HepG2 (cell line): Measurements from ENCODE around the gene SRBD1. TPM values are rescaled to one million over a fixed set of nuclear protein-coding genes. Genes with fewer than 3 reads are reported as not detected.

ENCODE experiments used
- ARID2 ChIP-seq: sonication (generic); formaldehyde crosslinking; IDR thresholded peaks from 2 replicates; pipeline ENCODE4 v1.8.1; 2022; ENCODE audit warnings: mild to moderate bottlenecking, missing genetic modification reagents, borderline replicate concordance
- CBX2 ChIP-seq, 2 experiments: fragments of 200-600 bp in 1 of 2; sonication (generic); formaldehyde crosslinking in 1 of 2; IDR thresholded peaks; 2 replicates each; pipeline versions ENCODE4 v1.7.0 to v1.8.1; 2018 to 2022; ENCODE audit warnings: low read depth in 2 of 2, low read length in 1 of 2, mild to moderate bottlenecking in 1 of 2, missing genetic modification reagents in 1 of 2
- GZF1 ChIP-seq: sonication (generic); formaldehyde crosslinking; IDR thresholded peaks from 2 replicates; pipeline ENCODE4 v1.5.1; 2020; ENCODE audit warnings: mild to moderate bottlenecking, missing genetic modification reagents
- HCFC1 ChIP-seq: fragments of 150-350 bp; IDR thresholded peaks from 2 replicates; pipeline ENCODE4 v1.6.1; 2014; ENCODE audit warnings: low read depth, low read length
- KDM2A ChIP-seq: sonication (generic); formaldehyde crosslinking; IDR thresholded peaks from 2 replicates; pipeline ENCODE4 v1.4.0; 2020; ENCODE audit warnings: low read depth, missing genetic modification reagents, borderline replicate concordance
- NFATC3 ChIP-seq: sonication (generic); formaldehyde crosslinking; IDR thresholded peaks from 2 replicates; pipeline ENCODE4 v1.5.1; 2020; ENCODE audit warnings: mild to moderate bottlenecking, missing genetic modification reagents
- PCBP2 ChIP-seq: fragments of 200-400 bp; formaldehyde crosslinking; optimal IDR thresholded peaks from 2 replicates; pipeline ENCODE3; 2018; ENCODE audit warnings: low read length, low read depth; ENCODE audit not compliant: poor library complexity, severe bottlenecking
- RERE ChIP-seq: IDR thresholded peaks from 2 replicates; pipeline ENCODE4 v1.6.1; 2016; ENCODE audit warnings: low read depth, missing genetic modification reagents, missing compliant biosample characterization
- TARDBP ChIP-seq: sonication (generic); formaldehyde crosslinking; IDR thresholded peaks from 2 replicates; pipeline ENCODE4 v1.8.0; 2022; ENCODE audit warnings: mild to moderate bottlenecking, missing genetic modification reagents
- ZNF138 ChIP-seq: sonication (generic); formaldehyde crosslinking; IDR thresholded peaks from 2 replicates; pipeline ENCODE4 v1.5.0; 2020; ENCODE audit warnings: mild to moderate bottlenecking, low read depth, missing genetic modification reagents
- ZNF160 ChIP-seq: sonication (generic); formaldehyde crosslinking; IDR thresholded peaks from 2 replicates; pipeline ENCODE4 v1.8.0; 2022; ENCODE audit warnings: mild to moderate bottlenecking, inconsistent platforms, missing genetic modification reagents
- ZNF512 ChIP-seq: sonication (generic); formaldehyde crosslinking; IDR thresholded peaks from 2 replicates; pipeline ENCODE4 v1.4.0; 2020; ENCODE audit warnings: mild to moderate bottlenecking, missing genetic modification reagents
- polyA plus RNA-seq, 8 experiments: library from polyadenylated mRNA; depleted of rRNA in 3 of 8; stranded (reverse) in 7 of 8; unstranded in 1 of 8; fragments of >200 nt; fragmentation: Illumina TruSeq in 4 of 8; extraction: Trizol in 4 of 8; gene quantifications; 2 replicates each; pipeline versions ENCODE4 v1.2.1 to v1.2.3, GENCODE V29; 2011 to 2016; ENCODE audit warnings: low read depth in 4 of 8, missing spikeins in 1 of 8, mixed read lengths in 1 of 8; ENCODE audit not compliant: insufficient read depth in 1 of 8
- total RNA-seq, 5 experiments: library from RNA; depleted of rRNA; stranded (reverse); fragments of >200 nt; fragmentation: Illumina TruSeq; extraction: Trizol; gene quantifications; 2 replicates each; pipeline ENCODE4 v1.2.3, GENCODE V29; 2016; ENCODE audit warnings: low read depth in 1 of 5
- TF ChIP-seq, protein P1 (sequence below): sonication (generic); formaldehyde crosslinking; IDR thresholded peaks from 2 replicates; pipeline ENCODE4 v1.4.0; 2020; ENCODE audit warnings: missing genetic modification reagents
- TF ChIP-seq, protein P2 (sequence below): sonication (generic); formaldehyde crosslinking; IDR thresholded peaks from 2 replicates; pipeline ENCODE4 v1.4.0; 2020; ENCODE audit warnings: low read depth, mild to moderate bottlenecking, missing genetic modification reagents

The SRBD1 gene
- total and polyA plus RNA-seq, 2 of the 13 experiments (the other 11 are each of a cell fraction or from before 2014, with no cell fraction given): 3.2 to 23.9 TPM

- TF ChIP-seq ZNF512 (no peak), ZNF160 (CRISPR knock-in tag) (peak; percentile 78; the same call in 1 of the 2 replicates), CBX2 (IDR thresholded peaks at IDR 0.05; ENCODE audit: low read depth, low read length) (no peak), CBX2 (CRISPR knock-in tag; IDR thresholded peaks at IDR 0.05; ENCODE audit: low read depth) (0 out of 2 replicates have a peak, but pooled peaks have one; percentile 19), NFATC3 (no peak), GZF1 (no peak), TARDBP (peak; percentile 55; the same call in 1 of the 2 replicates), ZNF138 (CRISPR knock-in tag) (no peak), ARID2 (CRISPR knock-in tag) (0 out of 2 replicates have a peak, but pooled peaks have one; percentile 20), RERE (CRISPR knock-in tag) (no peak), PCBP2 (no peak), KDM2A (CRISPR knock-in tag) (peak; percentile 90), HCFC1 (no peak)
- TF ChIP-seq, protein P1, sequence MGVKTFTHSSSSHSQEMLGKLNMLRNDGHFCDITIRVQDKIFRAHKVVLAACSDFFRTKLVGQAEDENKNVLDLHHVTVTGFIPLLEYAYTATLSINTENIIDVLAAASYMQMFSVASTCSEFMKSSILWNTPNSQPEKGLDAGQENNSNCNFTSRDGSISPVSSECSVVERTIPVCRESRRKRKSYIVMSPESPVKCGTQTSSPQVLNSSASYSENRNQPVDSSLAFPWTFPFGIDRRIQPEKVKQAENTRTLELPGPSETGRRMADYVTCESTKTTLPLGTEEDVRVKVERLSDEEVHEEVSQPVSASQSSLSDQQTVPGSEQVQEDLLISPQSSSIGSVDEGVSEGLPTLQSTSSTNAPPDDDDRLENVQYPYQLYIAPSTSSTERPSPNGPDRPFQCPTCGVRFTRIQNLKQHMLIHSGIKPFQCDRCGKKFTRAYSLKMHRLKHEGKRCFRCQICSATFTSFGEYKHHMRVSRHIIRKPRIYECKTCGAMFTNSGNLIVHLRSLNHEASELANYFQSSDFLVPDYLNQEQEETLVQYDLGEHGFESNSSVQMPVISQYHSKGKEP (CRISPR knock-in tag): no peak
- TF ChIP-seq, protein P2, sequence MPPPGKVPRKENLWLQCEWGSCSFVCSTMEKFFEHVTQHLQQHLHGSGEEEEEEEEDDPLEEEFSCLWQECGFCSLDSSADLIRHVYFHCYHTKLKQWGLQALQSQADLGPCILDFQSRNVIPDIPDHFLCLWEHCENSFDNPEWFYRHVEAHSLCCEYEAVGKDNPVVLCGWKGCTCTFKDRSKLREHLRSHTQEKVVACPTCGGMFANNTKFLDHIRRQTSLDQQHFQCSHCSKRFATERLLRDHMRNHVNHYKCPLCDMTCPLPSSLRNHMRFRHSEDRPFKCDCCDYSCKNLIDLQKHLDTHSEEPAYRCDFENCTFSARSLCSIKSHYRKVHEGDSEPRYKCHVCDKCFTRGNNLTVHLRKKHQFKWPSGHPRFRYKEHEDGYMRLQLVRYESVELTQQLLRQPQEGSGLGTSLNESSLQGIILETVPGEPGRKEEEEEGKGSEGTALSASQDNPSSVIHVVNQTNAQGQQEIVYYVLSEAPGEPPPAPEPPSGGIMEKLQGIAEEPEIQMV (CRISPR knock-in tag): 0 out of 2 replicates have a peak, but pooled peaks have one; percentile 52
Observed at GRCh38 chr2:45643543-45644542, 32.8 kb upstream of the SRBD1 start (continued).
